Measurements from ENCODE around the gene SUSD6.
A peak's percentile ranks its signal among the peaks of the same experiment; 100 is the strongest.
"Not testable (repeated sequence)": the region's sequence is repeated elsewhere in the genome, so short reads cannot be mapped to it uniquely, and the experiment has no call there.

SUSD6 gene

DNA sequence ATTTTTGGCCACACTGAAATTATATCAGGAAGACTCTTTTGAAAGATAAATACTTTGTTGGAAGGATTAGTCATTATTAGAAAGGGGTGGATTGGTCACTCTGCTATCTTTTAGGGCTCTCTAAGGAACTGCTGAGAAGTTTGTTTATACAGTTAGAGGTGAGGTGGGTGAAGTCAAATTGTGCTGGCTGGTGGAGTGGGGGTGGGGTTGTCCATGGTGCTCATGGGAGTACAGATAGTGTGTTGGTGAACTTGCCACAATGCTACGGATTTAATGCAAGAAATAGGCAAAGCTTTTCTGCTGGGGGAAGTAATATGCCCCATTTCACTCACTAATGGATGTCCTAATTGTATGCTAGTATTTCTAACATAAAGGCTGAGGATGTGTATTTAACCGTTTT, 35.8 kb downstream of the SUSD6 start:
- no peak for DNase-seq

DNA sequence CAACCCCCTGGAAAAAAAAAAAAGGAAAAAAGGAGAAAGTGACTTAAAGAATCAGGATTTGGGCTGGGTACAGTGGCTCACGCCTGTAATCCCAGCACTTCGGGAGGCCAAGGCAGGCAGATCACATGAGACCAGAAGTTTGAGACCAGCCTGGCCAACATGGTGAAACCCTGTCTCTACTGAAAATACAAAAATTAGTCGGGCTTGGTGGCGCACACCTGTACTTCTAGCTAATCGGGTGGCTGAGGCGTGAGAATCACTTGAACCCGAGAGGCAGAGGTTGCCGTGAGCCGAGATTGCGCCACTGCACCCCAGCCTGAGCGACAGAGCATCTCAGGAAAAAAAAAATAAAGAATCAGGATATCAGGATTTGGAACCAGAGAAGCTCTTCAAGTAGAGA, 36.2 kb downstream of the SUSD6 start:
- DNase-seq: not testable (repeated sequence)

DNA sequence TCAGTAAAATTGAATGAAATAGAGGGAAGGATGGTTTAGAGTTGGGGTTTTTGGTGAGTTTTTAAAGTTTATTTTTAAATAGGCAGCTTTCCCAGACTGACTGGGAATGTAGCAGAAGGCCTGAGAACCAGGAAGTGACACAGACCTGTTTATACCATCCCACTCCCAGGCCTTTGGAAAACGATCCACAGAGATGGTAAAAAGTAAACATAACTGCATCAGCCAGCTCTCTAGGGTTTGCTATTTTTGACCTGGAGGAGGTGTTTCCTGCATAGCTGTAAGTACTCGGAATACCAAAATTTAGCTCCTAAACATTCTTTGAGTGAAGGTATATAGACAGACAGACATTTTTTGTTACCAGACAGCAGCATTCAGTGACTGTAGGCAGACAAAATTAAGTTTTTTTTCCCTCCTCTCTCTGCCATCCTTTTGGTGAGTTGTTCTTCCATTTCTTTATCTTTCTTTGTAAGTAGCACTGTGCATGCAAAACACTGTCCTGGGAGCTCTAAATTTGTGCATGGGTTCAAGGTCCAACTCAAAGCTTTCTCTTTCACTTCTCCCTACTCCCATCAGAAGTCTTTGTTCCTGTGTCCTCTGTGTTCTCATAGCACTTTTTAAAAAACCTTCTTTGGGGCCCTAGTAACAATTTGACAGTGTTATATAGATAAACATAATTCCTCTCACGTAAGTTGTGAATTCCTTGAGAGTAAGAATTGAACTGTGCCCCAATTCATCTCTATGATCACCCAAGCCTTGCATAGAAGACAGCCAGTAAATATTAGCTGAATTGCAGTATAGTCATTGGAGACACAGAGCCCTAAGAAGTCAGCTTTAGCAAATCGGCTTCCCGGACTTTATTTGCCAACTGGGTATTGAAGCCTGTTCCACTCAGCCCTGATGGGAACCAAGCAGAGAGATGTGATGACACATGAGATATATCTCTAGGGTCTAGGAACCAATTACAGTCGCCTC, 37.4 kb downstream of the SUSD6 start:
- peak in 1 of 56 donors; percentile 14 for DNase-seq

DNA sequence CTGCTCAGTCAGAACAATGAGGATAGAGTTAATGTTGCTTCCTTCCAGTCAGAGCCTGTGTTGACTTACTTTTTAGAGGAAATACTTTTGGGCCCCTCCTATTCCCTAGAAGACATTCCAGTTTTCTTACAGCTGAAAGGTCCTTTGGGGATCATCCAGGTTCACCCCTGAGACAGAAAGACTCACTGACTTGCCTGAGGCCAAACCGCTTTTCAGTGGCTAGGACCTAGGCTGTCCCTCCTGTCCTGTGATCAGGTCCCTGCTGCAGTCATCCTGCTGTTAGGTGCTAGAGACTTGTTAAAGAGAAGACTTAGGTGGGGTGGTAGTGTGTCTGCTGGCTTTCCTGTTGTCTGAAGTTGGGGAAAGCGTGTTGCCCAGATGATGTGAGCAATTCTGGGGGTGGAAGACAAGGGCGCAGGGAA, 39.6 kb downstream of the SUSD6 start:
- no peak for DNase-seq

DNA sequence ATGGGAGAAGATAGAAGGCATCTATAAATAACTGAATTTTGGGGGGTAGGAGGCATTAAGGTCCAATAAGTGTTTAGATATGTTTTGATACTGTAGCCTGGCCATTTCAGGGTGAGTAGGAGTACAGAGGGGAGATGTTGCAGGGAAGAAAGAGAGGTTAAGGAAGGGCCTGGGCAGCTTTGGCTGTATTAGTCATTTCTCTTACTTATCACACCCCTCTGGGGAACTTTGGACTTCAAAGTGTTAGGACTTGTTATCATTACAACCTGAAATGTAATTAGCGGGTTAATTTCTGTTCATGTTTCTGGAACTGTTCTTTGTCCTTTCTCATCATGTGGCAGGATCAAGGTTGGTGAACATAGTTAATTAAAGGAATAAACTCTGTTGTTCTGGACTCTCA, 40.3 kb downstream of the SUSD6 start:
- no peak for DNase-seq

DNA sequence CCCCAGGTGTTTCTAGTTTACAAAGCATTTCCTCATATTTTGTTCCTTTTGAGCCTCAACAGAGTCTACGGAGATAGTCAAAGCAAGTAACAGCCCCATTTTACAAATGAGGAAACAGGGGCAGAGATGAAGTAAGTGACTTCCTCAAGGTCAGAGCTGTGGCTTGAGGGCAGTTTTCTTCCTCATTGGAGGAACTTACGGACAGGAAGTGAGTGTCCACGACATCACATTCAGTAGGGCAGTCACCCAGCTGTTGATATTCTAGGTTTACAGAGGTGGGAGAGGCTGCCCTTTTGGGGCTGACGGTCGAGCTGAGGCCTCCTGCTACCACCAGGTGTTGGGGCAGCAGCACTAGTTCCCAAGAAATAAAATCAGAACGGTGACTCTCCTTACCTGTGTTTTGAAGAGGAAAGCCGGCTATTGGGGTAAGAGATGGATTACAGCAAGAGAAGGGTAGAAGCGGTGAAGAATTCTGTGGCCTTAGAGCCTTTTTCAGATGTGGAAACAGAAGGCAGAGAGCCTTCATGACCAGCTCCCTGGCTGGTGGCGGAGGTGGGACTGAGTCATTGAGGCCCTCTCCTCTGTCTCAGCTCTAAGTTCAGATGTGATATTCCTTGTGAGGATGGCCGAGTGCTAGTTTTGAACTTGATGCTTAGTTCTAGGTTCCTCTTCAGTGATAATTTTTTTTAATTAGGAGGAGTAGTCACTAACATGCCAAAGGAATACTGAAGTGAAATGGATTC, 41.7 kb downstream of the SUSD6 start:
- DNase-seq: peak in 8 of 56 donors; percentile 6 to 38 (median 15)

DNA sequence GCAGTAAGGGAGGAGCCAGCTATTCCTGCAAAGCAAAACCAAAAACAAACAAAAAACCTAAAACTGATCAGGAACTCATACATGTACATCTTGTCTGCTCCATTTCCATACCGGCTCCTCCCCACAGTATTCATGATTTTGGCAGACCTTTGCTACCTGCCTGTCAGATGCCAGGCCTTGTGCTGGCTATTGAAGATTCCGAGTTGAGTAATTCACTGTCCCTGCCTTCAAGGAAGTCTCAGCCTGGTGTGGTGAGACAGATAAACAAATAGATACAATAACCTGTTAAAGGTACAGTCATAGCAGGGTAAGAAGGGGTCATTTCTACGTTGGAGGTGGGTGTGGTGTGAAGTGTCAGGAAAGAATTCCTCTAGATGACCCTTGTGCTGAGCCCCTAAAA, 42.7 kb downstream of the SUSD6 start:
- DNase-seq: no peak

DNA sequence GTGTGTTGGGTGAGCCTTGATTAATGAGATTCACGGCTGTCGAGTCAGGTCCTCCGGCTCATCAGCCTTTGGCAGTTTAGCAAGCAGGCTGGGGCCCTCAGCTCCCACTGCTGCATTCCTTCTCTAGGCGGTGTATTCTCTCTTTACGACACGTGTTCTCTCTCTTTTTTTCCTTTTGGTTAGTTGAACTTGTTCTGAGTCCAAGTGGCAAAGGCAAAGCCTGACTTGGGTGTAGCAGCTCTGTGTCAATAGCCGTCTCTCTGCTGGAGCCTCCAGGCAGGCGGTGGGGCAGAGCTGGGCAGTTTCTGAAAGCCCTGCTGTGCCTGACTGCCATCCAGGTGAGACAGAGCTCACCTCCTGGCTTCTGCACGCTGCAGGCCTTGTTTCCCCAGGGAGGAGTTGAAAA, 46.6 kb downstream of the SUSD6 start:
- no peak for DNase-seq

DNA sequence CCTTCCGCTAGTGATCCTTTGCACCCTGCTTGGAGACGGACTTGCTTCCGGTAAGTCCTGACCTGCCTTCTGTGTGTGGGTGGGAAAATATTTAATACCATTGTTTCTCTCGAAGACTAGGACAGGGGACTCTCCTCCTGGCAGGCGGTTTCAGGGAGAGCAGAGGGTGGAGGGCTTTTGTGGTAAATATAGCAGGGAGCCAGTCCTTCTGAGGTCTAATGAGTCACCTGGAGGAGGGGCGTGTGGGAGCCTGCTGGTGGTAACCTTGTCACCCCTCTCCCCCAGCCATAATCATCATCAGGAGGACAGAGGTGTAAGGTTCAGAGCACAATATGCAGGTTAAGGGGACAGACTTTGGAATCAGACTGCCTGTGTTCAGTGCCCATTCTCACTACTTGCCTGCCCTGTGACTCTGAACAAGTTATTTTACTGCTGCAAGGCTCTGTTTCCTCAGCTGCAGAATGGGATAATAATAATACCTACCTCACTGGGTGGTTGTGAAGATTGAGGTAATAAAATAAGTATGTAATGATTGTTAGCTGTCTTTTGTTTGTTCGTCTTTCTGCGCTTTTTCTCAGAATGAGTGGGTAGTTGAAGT, 47.4 kb downstream of the SUSD6 start:
- DNase-seq: no peak

DNA sequence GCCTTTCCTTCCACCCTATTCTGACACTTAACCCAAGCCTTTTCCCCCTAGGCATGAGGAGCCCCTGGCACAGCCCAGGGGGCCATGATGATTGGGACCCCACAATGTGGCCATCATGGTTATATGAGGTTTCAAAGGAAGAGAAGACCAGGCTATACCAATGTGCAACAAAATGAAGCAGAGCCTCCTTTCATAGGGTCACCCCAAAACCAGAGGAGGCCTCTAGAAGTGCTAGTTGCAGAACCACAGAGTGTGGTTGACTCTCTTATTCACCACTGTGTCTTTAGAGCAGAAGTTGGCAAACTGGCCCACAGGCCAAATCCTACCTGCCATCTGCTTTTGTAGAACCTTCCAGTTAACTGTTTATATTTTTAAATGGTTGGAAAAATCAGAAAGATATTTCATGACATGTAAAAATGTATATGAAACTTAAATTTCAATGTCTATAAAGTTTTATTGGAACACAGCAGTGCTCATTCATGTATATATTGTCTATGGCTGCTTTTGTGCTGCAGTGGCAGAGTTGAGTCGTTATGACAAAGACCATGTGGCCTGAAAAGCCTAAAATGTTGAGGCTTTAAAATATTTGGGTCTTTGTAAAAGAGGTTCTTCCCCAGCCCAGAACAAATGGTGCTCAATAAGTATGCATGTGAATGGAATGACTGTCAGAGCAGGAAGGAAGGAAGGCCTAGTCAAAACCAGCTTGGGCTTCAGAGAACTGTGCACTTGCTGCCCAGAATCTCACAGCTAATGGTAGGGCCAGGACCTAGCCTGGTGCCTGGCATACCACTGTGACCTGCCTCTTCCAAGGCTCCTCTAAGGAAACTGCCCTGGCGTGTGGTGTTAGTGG, 49.2 kb downstream of the SUSD6 start:
- no peak for DNase-seq

DNA sequence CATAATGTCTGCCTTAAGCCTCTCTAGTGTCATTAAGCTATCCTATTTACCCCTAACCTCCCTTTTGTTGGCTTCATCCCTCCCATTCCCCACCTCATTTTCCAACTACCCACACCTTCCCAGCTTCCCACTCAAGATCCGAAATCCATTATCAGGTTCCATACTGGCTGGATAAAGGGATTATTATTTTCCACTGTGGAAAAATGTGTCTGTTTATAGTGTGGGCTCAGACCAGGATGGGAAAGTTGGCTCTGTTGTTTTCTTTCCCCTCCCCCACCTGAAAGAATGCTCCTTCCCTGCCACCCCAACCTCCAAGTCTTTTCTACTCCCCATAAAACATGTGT, 49.8 kb downstream of the SUSD6 start:
- no peak for DNase-seq

DNA sequence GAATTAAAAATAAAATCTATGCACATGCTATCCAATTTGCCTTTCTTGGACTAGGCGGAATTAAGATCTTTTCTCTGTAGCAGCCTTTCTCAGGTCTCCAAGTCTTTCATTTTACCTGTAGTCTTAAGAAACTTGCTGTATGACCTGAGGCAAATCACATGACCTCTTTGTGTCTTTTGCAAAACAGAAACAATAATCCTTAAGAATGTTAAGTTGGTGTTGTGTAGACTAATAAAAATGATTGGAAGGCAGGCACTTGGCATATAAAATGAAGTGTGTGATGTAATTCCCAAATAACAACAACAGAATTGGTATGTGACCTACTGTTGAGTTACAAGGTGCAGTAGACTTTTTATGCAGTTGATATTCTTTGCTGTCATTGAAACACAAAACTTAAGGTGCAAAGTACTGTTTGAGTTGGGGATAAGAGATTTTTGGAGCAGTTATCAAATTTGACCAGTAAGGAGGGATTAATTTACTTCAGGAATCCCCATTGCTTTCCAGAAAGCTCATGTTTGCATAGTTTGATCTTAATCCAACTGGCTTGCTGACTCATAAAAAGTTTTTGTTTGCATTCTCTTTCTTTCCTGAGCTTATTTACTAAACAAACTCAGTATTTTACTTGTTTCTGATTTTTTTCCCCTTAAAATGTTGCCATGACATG, 51.4 kb downstream of the SUSD6 start:
- DNase-seq: no peak

DNA sequence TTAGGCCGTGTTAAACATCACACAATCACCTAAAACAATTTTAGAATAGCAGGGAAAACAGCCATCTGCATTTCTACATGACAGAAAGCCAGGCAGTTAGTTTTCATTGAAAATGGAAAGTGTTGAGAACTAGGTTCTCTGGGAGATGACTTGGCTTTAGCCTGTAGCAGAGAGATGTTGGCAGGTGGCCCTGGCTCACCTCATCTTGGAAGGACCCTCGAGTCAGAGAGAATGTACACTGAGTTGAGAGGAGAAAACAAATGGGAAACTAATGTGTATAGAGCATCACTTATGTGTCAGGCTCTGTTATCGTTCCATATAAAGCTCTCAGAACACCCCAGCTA, 51.9 kb downstream of the SUSD6 start:
- DNase-seq: no peak

DNA sequence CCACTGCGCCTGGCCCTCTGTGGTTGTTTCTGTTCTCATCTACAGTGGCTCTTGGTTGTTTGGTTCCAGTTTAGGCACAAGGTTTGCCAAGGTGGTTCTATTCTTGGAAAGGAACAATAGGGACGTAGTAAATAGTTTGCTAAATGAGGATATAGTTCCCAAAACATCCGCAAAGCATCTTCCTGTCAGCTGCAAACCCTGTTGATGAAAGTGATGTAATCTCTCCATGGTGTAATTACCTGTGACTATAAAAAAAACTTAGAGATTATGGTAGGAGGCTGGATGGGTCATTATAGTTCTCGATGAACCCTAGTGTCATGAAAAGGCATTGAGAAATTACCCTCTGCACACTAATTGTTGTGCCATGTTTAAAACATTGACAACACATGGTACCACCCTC, 52.9 kb downstream of the SUSD6 start:
- no peak for DNase-seq

DNA sequence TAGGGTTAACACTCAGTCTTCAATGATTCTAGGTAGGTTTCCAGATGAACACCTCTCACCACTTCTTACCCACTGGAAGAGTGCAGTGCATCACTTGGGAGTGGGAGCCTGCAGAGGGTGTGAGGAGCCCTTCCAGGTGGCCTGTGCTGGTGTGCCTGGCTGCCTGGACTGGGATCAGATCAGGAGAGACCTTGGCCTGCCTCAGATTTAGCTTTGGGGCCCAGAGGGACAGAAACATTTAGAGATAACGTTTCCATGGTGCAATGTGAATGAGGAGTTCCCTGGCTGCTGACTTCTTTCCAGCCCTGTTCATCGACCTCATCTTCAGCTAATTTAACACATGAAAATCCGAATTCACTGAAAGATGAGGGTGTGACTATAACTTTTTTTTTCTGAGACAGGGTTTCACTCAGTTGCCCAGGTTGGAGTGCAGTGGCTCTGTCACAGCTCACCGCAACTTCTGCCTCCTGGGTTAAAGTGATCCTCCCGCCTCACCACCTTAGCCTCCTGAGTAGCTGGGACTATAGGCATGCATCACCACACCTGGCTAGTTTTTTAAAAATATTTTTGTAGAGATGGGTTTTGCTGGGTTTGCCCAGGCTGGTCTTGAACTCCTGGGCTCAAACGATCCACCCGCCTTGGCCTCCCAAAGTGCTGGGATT, 53.6 kb downstream of the SUSD6 start:
- DNase-seq: no peak

DNA sequence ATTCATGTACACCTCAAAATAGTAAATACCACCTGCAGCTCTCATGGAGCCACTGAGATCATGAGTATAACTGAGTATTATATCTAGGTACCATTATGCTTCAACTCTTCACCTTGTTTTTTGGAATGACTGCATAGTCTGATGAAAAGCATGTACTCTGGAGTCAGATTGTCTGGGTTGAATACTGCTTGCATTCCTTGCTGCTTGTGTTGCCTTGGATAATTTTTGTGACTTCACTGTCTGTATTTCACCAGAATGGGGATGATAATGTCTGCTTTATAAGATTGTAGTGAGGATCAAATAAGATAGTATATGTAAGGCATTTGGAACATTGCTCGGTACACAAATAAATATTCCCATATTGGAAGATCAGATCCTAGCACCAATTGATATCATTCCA, 54.2 kb downstream of the SUSD6 start:
- DNase-seq: no peak

DNA sequence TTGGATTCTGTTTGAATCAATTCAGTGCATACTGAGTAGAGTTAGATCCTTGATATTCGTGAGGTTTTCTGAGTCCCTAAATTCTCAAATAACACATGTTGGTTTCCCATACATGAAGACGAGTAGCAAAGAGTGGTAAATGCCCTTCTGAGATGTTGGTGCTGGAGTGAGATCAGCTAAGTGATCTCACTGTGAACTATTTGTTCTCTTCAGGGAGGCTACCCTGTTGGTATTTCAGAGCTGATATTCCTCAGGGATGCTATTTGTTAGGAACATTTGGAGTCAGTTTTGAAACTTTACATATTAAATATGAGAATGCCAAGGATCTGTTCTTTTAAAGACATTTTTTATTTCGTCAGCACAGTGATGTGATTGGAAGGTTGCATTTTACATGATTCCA, 54.7 kb downstream of the SUSD6 start:
- no peak for DNase-seq

DNA sequence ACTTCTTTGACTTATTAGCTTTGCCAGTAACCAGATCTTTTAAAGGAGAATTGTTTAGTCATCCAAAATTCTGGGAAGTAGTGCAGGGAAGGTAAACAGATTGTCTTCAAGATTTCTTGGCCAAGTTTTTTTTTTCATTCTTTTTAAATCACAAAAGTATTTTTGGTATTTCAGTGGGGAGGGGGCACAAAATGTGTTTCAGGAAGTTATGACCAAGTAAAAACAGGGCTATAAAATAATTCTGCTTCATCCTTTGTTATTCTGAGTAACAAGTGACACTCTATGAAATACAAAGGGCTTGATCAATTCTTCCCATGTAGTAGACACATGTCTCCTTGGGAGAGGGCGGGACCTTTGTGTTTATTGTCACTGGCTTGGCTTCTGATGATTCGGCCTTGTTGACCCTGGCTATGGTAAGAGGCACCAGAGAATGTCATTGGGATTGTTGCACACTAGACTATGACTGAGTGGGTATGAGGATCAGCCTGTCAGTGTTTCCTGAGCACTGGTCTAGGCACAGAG, 55.4 kb downstream of the SUSD6 start:
- no peak for DNase-seq

DNA sequence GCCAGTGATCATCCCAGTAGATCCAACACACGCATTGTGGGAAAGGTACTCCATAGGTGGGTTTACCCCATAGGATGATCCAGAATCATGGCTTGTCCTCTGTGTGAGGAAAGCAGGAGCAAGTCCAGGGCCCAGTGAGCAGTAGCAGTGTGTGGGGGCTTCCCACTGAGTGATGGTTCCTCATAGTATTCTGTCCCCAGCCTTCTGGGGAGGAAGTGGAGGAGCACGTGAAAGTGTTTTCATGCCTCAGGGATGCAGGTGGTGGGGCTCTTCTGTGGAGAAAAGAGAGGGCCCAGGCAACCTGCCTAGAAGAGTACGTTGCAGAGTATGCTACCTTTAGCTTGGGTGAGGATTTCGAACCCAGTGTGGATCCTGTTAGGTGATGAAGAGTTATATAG, 56.5 kb downstream of the SUSD6 start:
- DNase-seq: no peak

DNA sequence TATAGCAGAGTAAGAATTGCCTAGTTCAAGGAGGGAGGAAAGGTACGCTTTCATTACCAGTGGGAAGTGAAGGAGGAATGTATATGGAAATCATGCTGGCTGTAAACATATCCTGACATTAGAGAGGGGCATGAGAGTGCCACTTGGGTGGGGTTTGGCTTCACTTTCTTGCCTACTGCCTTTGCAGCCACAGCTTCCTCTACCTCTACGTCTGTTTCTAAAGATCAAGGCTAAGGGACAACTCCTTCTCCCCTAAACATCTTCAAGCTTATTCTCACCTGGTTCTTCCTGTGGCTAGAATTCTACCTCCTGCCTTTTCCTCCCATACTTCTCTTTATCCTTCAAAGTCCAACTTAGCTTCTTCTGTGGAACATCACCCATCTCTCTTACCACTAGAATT, 58.0 kb downstream of the SUSD6 start:
- DNase-seq: no peak

Data from amygdala (tissue), 56 donors.